ENCODE data around the gene TMEM258.

TMEM258 gene

GRCh38 chr11:61762223-61762615, 30.2 kb downstream of the TMEM258 start:
- DNase-seq (ENCODE audit: low read depth in 1 of 2, low spot score in 1 of 2), result no peak

- DNase-seq (ENCODE audit: low read depth in 1 of 2, low spot score in 1 of 2), result no peak
Observed at GRCh38 chr11:61761440-61762222, 30.8 kb downstream of the TMEM258 start.

GRCh38 chr11:61760946-61761345, 31.5 kb downstream of the TMEM258 start:
- no peak for DNase-seq (ENCODE audit: low read depth in 1 of 2, low spot score in 1 of 2)

GRCh38 chr11:61757213-61757862, 35.1 kb downstream of the TMEM258 start:
- no peak for DNase-seq (ENCODE audit: low read depth in 1 of 2, low spot score in 1 of 2)

GRCh38 chr11:61756452-61757212, 35.8 kb downstream of the TMEM258 start:
- DNase-seq (ENCODE audit: low read depth in 1 of 2, low spot score in 1 of 2), result no peak

- no peak for DNase-seq (ENCODE audit: low read depth in 1 of 2, low spot score in 1 of 2)
Observed at GRCh38 chr11:61756147-61756451, 36.3 kb downstream of the TMEM258 start.

- DNase-seq (ENCODE audit: low read depth in 1 of 2, low spot score in 1 of 2), result no peak
Observed at GRCh38 chr11:61754534-61755482, 37.6 kb downstream of the TMEM258 start.

- DNase-seq (ENCODE audit: low read depth in 1 of 2, low spot score in 1 of 2), result no peak
Observed at GRCh38 chr11:61753672-61754071, 38.7 kb downstream of the TMEM258 start.

- DNase-seq (ENCODE audit: low read depth in 1 of 2, low spot score in 1 of 2), result no peak
Observed at GRCh38 chr11:61752925-61753521, 39.4 kb downstream of the TMEM258 start.

- DNase-seq (ENCODE audit: low read depth in 1 of 2, low spot score in 1 of 2), result peak; percentile 19 to 55
Observed at GRCh38 chr11:61752117-61752924, 40.1 kb downstream of the TMEM258 start, which contains the start of gene MYRF. MYRF (plus strand) TSS chr11:61752636; CDS start chr11:61752745, 109 bp downstream.

- DNase-seq (ENCODE audit: low read depth in 1 of 2, low spot score in 1 of 2), result no peak
Observed at GRCh38 chr11:61751384-61751783, 41.0 kb downstream of the TMEM258 start.

- no peak for DNase-seq (ENCODE audit: low read depth in 1 of 2, low spot score in 1 of 2)
Observed at GRCh38 chr11:61750631-61751273, 41.6 kb downstream of the TMEM258 start.

- no peak for DNase-seq (ENCODE audit: low read depth in 1 of 2, low spot score in 1 of 2)
Observed at GRCh38 chr11:61749591-61750217, 42.7 kb downstream of the TMEM258 start.

- DNase-seq (ENCODE audit: low read depth in 1 of 2, low spot score in 1 of 2), result no peak
Observed at GRCh38 chr11:61747967-61748285, 44.5 kb downstream of the TMEM258 start.

GRCh38 chr11:61747192-61747966, 45.0 kb downstream of the TMEM258 start:
- no peak for DNase-seq (ENCODE audit: low read depth in 1 of 2, low spot score in 1 of 2)

- DNase-seq (ENCODE audit: low read depth in 1 of 2, low spot score in 1 of 2), result no peak
Observed at GRCh38 chr11:61746442-61747191, 45.8 kb downstream of the TMEM258 start.

- no peak for DNase-seq (ENCODE audit: low read depth in 1 of 2, low spot score in 1 of 2)
Observed at GRCh38 chr11:61745781-61746441, 46.5 kb downstream of the TMEM258 start.

Data from stimulated activated CD4-positive, alpha-beta T cell treated with anti-CD3 and anti-CD28 coated beads, Interleukin-15, amount 100 ng/mL, for 1 hour (primary cell).